ENCODE results near the gene ARID2.

Gene ARID2

DNA sequence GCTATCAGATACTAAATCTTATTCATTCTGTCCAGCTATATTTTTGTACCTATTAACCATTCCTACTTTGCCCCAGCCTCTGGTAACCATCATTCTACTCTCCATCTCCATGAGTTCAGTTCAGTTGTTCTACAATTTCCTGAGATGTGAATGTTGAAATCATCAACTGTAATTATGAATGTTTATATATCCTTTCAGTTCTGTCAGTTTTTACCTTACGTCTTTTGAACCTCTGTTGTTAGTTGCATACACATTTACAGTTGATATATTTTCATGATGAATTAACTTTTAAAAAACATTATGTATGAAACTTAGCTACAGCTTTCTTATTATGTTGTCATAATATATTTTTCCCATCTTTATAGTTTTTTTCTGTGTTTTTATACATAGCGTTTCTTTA lies 102.1 kb downstream of the ARID2 start:
- in situ Hi-C loops (cut with MboI; ENCODE audit: low pct_unique_long_range_greater_than_20kb, low sequenced_read_pairs, unreplicated experiment): no loop called here
- DNase-seq (ENCODE audit: low spot score): no peak
- TF ChIP-seq, protein P1, sequence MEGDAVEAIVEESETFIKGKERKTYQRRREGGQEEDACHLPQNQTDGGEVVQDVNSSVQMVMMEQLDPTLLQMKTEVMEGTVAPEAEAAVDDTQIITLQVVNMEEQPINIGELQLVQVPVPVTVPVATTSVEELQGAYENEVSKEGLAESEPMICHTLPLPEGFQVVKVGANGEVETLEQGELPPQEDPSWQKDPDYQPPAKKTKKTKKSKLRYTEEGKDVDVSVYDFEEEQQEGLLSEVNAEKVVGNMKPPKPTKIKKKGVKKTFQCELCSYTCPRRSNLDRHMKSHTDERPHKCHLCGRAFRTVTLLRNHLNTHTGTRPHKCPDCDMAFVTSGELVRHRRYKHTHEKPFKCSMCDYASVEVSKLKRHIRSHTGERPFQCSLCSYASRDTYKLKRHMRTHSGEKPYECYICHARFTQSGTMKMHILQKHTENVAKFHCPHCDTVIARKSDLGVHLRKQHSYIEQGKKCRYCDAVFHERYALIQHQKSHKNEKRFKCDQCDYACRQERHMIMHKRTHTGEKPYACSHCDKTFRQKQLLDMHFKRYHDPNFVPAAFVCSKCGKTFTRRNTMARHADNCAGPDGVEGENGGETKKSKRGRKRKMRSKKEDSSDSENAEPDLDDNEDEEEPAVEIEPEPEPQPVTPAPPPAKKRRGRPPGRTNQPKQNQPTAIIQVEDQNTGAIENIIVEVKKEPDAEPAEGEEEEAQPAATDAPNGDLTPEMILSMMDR (IDR thresholded peaks at IDR 0.05; ENCODE audit: extremely low read depth, insufficient read depth, missing control alignments): no peak

DNA sequence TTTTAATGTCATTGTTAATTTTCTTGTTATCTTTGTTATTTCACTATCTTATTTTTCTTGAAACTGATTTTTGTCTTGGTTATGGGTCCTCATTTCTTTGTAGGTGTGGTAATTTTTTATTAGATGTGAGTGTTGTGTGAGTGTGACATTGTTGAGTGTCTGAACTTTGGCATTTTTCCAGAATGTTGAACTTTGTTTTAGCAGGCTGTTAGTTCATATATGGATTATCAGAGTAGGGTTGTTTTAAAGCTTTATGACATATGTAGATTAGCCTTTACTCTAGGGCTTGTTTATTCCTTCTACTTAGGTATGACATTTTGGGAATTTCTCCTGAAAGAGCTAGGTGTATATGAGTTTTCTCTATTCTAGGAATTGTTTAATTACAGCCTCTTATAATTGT lies 103.9 kb downstream of the ARID2 start:
- TF ChIP-seq, protein P1 (IDR thresholded peaks at IDR 0.05; ENCODE audit: extremely low read depth, insufficient read depth, missing control alignments): no peak
- no peak for DNase-seq (ENCODE audit: low spot score)
- in situ Hi-C loops (cut with MboI; ENCODE audit: low pct_unique_long_range_greater_than_20kb, low sequenced_read_pairs, unreplicated experiment): no loop called here

DNA sequence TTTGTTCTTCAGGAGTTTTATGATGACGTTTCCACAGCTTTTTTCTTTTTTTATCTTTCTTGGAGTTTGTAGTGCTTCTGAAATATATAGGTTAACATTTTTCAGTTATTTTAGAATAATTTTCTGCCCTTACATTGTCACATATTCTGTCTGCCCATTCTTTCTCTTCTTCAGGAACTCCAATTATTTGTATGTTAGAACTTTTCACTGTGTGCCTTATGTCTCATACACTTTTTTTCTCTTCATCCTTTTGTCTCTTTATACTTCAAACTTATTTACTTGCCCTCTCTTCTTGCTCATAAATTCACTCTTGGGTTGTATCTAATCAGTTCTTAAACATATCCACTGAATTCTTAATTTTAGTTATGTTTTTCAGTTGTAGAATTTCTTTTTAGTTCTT lies 105.3 kb downstream of the ARID2 start:
- TF ChIP-seq, protein P1 (IDR thresholded peaks at IDR 0.05; ENCODE audit: extremely low read depth, insufficient read depth, missing control alignments): no peak
- in situ Hi-C loops (cut with MboI; ENCODE audit: low pct_unique_long_range_greater_than_20kb, low sequenced_read_pairs, unreplicated experiment): no loop called here
- DNase-seq (ENCODE audit: low spot score): no peak

DNA sequence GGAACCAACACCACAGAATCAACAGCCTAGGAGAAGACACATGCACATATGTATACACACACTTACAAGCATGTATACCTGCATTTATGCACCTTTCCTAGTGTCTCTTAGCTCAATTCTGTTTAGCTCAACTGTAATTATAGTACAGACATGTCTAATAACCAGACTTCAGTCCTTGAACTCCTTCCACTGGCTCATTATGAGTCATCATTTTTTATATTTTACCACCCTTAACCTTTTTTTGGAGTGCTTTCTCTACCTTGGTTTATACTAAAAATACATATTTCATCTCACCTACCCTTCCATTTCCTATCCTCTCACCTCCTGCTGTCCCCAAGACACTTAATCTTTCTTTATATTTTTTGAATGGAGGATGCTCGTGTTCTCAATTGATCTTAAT lies 110.4 kb downstream of the ARID2 start:
- TF ChIP-seq, protein P1 (IDR thresholded peaks at IDR 0.05; ENCODE audit: extremely low read depth, insufficient read depth, missing control alignments): no peak
- in situ Hi-C loops (cut with MboI; ENCODE audit: low pct_unique_long_range_greater_than_20kb, low sequenced_read_pairs, unreplicated experiment): no loop called here
- DNase-seq (ENCODE audit: low spot score): no peak

DNA sequence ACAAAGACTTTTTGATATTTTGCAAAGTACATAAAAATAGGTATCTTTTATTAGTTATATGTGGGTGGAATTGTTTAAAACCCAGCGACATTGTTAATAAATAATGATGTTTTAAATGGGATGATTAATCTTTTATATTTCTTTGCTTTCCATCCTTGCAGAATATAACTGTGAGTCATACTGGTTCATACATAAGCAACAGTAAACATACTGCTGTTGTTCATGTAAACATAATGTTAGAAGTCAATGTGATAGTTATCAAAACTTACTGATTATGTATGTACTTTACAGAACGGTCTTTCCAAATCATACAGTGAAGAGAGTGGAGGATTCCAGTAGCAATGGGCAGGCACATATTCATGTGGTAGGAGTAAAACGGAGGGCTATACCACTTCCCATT lies 119.8 kb downstream of the ARID2 start:
- DNase-seq (ENCODE audit: low spot score): no peak
- TF ChIP-seq, protein P1 (IDR thresholded peaks at IDR 0.05; ENCODE audit: extremely low read depth, insufficient read depth, missing control alignments): no peak
- in situ Hi-C loops (cut with MboI; ENCODE audit: low pct_unique_long_range_greater_than_20kb, low sequenced_read_pairs, unreplicated experiment): no loop called here

DNA sequence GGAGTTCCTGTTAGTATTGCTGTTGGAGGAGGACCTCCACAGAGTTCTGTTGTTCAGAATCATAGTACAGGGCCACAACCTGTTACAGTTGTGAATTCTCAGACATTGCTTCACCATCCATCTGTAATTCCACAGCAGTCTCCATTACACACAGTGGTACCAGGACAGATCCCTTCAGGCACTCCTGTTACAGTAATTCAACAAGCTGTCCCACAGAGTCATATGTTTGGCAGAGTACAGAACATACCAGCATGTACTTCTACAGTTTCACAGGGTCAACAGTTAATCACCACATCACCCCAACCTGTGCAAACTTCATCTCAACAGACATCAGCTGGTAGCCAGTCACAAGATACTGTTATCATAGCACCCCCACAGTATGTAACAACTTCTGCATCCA lies 120.8 kb downstream of the ARID2 start:
- in situ Hi-C loops (cut with MboI; ENCODE audit: low pct_unique_long_range_greater_than_20kb, low sequenced_read_pairs, unreplicated experiment): no loop called here
- no peak for DNase-seq (ENCODE audit: low spot score)
- TF ChIP-seq, protein P1 (IDR thresholded peaks at IDR 0.05; ENCODE audit: extremely low read depth, insufficient read depth, missing control alignments): no peak

DNA sequence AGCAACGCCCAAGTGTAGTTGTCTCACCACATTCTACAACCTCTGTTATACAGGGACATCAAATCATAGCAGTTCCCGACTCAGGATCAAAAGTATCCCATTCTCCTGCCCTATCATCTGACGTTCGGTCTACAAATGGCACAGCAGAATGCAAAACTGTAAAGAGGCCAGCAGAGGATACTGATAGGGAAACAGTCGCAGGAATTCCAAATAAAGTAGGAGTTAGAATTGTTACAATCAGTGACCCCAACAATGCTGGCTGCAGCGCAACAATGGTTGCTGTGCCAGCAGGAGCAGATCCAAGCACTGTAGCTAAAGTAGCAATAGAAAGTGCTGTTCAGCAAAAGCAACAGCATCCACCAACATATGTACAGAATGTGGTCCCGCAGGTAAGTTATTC lies 123.0 kb downstream of the ARID2 start:
- in situ Hi-C loops (cut with MboI; ENCODE audit: low pct_unique_long_range_greater_than_20kb, low sequenced_read_pairs, unreplicated experiment): no loop called here
- no peak for DNase-seq (ENCODE audit: low spot score)
- TF ChIP-seq, protein P1 (IDR thresholded peaks at IDR 0.05; ENCODE audit: extremely low read depth, insufficient read depth, missing control alignments): no peak
